ENCODE results near the gene MACROD1. TPM values are rescaled to one million over a fixed set of nuclear protein-coding genes. Genes with fewer than 3 reads are reported as not detected.

MACROD1 gene
- total RNA-seq, 3 donors from 2014 or later (not counting 1 experiment from before 2014, with no cell fraction given) = 0.73 to 3.3 (median 1.8) TPM

DNA sequence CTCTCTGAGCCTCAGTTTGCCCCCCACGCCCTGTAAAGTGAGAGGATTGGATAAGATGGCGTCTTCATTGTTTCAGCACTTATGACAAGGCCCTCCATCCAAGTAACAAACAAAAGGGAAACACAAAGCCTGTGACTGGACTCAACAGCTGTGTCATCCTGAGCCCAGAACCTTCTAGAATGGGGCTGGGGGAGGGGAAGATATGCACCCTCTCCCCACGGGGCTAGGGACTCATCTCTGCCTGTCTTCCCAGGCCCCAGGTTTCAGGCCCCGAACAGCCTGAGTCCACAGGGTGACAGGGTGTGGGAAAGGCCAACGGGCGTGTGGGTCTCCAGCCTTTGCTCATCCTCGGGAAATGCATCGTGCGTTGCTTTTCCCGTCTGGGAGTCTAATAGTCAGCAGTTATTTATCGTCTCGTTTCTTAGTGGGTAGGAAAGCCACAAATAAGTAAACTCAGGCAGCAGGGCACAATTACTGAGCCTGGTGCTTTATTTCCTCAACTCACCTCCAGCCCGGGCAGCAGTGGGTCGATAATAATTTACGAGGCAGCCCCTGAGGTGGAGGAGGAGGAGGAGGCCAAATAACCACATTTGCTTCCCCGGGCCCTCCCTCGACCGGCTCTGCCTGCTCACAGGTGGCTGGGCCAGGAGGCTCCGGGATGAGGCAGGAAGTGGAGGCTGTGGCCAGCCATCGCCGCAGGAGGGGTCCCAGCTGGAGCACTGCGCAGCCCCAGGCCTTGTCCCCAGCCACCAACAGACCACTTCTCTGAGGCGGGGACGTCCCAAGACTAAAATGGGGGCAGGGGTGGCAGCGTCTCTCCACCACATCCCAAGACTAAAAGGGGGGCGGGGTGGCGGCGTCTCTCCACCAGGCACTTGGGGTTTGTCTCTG, 75.8 kb downstream of the MACROD1 start:
- no peaks in the 10 kb centered on the region for H3K27me3 Mint-ChIP-seq (ENCODE audit: low read depth in 2 of 2)
- Histone ChIP-seq H3K4me1 (ENCODE audit: control insufficient read depth, insufficient read depth, low read length) (peaks cover 5% of the 10 kb centered on the region), H3K27me3 (ENCODE audit: control insufficient read depth, insufficient read depth, low read length) (no peaks in the 10 kb centered on the region), H3K27ac (ENCODE audit: low read length) (no peak overlapping the region), H3K9me3 (ENCODE audit: control insufficient read depth, insufficient read depth, low read length) (no peaks in the 10 kb centered on the region), H3K4me3 (ENCODE audit: low read length) (no peak overlapping the region), H3K36me3 (ENCODE audit: control insufficient read depth, insufficient read depth, low read length) (no peaks in the 10 kb centered on the region)
- no peaks in the 10 kb centered on the region for H3K4me1 Mint-ChIP-seq
- H3K9me3 Mint-ChIP-seq = no peaks in the 10 kb centered on the region
- 38% methylated on average over 25 of the region's 28 CpGs for WGBS (ENCODE audit: insufficient coverage)
- no peak overlapping the region for H3K4me3 Mint-ChIP-seq
- H3K36me3 Mint-ChIP-seq = no peaks in the 10 kb centered on the region
- ATAC-seq (no peak), DNase-seq (no peak)
- intact Hi-C loops (cut with micrococcal nuclease) = no loop called here
- TF ChIP-seq, protein P1, sequence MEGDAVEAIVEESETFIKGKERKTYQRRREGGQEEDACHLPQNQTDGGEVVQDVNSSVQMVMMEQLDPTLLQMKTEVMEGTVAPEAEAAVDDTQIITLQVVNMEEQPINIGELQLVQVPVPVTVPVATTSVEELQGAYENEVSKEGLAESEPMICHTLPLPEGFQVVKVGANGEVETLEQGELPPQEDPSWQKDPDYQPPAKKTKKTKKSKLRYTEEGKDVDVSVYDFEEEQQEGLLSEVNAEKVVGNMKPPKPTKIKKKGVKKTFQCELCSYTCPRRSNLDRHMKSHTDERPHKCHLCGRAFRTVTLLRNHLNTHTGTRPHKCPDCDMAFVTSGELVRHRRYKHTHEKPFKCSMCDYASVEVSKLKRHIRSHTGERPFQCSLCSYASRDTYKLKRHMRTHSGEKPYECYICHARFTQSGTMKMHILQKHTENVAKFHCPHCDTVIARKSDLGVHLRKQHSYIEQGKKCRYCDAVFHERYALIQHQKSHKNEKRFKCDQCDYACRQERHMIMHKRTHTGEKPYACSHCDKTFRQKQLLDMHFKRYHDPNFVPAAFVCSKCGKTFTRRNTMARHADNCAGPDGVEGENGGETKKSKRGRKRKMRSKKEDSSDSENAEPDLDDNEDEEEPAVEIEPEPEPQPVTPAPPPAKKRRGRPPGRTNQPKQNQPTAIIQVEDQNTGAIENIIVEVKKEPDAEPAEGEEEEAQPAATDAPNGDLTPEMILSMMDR (IDR thresholded peaks at IDR 0.05) = no peak
- H3K27ac Mint-ChIP-seq = no peak overlapping the region

- H3K27me3 Mint-ChIP-seq (ENCODE audit: low read depth in 2 of 2) = no peaks in the 10 kb centered on the region
- TF ChIP-seq, protein P1 (IDR thresholded peaks at IDR 0.05) = no peak
- intact Hi-C loops (cut with micrococcal nuclease) = no loop called here
- H3K4me3 ChIP-seq (ENCODE audit: low read length) = no peak overlapping the region
- no peak for ATAC-seq
- H3K36me3 ChIP-seq (ENCODE audit: control insufficient read depth, insufficient read depth, low read length) = no peaks in the 10 kb centered on the region
- H3K27me3 ChIP-seq (ENCODE audit: control insufficient read depth, insufficient read depth, low read length) = no peaks in the 10 kb centered on the region
- H3K9me3 ChIP-seq (ENCODE audit: control insufficient read depth, insufficient read depth, low read length) = no peaks in the 10 kb centered on the region
- no peaks in the 10 kb centered on the region for H3K36me3 Mint-ChIP-seq
- H3K9me3 Mint-ChIP-seq = no peaks in the 10 kb centered on the region
- H3K4me3 Mint-ChIP-seq = no peak overlapping the region
- H3K4me1 ChIP-seq (ENCODE audit: control insufficient read depth, insufficient read depth, low read length) = peaks cover 5% of the 10 kb centered on the region
- DNase-seq = no peak
- H3K27ac Mint-ChIP-seq = no peak overlapping the region
- no peak overlapping the region for H3K27ac ChIP-seq (ENCODE audit: low read length)
- WGBS (ENCODE audit: insufficient coverage) = 83% methylated on average over 7 of the region's 7 CpGs
- no peaks in the 10 kb centered on the region for H3K4me1 Mint-ChIP-seq
Measured at GRCh38 chr11:64089493-64089892, 76.4 kb downstream of the MACROD1 start.

DNA sequence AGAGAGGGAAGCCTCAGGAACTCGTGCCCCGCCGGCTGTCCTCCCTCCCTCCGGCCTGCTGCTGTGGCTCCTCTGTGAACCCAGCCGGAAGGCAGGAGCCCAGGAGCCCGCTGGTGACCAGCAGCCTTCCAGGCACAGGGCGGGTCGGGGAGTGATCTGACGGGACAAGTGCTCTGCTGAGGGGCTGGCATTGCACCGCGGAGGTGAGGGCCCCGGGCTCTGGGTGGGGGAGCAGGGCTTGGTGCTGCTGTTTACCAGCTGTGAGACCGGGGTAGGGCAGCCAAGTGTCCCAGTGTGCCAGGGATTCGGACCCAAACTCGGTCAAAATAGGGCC, 76.9 kb downstream of the MACROD1 start:
- no peak overlapping the region for H3K27ac Mint-ChIP-seq
- WGBS (ENCODE audit: insufficient coverage) = 93% methylated on average over 15 of the region's 15 CpGs

More for the DNA sequence above, 76.9 kb downstream of the MACROD1 start:
- Mint-ChIP-seq H3K27me3 (ENCODE audit: low read depth in 2 of 2) (no peaks in the 10 kb centered on the region), H3K9me3 (no peaks in the 10 kb centered on the region), H3K4me1 (no peaks in the 10 kb centered on the region), H3K36me3 (no peaks in the 10 kb centered on the region), H3K4me3 (no peak overlapping the region)
- TF ChIP-seq, protein P1 (IDR thresholded peaks at IDR 0.05) = no peak
- intact Hi-C loops (cut with micrococcal nuclease) = no loop called here
- H3K4me3 ChIP-seq (ENCODE audit: low read length) = no peak overlapping the region
- H3K9me3 ChIP-seq (ENCODE audit: control insufficient read depth, insufficient read depth, low read length) = no peaks in the 10 kb centered on the region
- no peaks in the 10 kb centered on the region for H3K36me3 ChIP-seq (ENCODE audit: control insufficient read depth, insufficient read depth, low read length)
- H3K27me3 ChIP-seq (ENCODE audit: control insufficient read depth, insufficient read depth, low read length) = no peaks in the 10 kb centered on the region
- DNase-seq (no peak), ATAC-seq (no peak)
- peaks cover 5% of the 10 kb centered on the region for H3K4me1 ChIP-seq (ENCODE audit: control insufficient read depth, insufficient read depth, low read length)
- no peak overlapping the region for H3K27ac ChIP-seq (ENCODE audit: low read length)
